Measurements from ENCODE around the gene TIMELESS.
"Not testable (repeated sequence)": the region's sequence is repeated elsewhere in the genome, so short reads cannot be mapped to it uniquely, and the experiment has no call there.

Gene TIMELESS

GRCh38 chr12:56448860-56449621 lies at the start of gene TIMELESS:
TIMELESS (minus strand) TSS chr12:56449426; CDS start chr12:56434170, 15,256 bp downstream.
- DNase-seq: peak; percentile 98

- DNase-seq: not testable (repeated sequence)
These were observed 49.1 kb upstream of the TIMELESS start for GRCh38 chr12:56498126-56498902.

GRCh38 chr12:56496704-56497103 lies 47.5 kb upstream of the TIMELESS start:
- DNase-seq: peak; percentile 50

GRCh38 chr12:56494481-56494880 lies 45.3 kb upstream of the TIMELESS start:
- DNase-seq: not testable (repeated sequence)

- not testable (repeated sequence) for DNase-seq
These were observed 44.8 kb upstream of the TIMELESS start for GRCh38 chr12:56494106-56494415.

GRCh38 chr12:56493409-56494105 lies 44.3 kb upstream of the TIMELESS start:
- not testable (repeated sequence) for DNase-seq

- DNase-seq: no peak
These were observed 41.1 kb upstream of the TIMELESS start for GRCh38 chr12:56490360-56490759.

- no peak for DNase-seq
These were observed 39.1 kb upstream of the TIMELESS start, which contains the start of gene GLS2 for GRCh38 chr12:56488041-56488955. GLS2 (minus strand) TSS chr12:56488161; CDS start chr12:56488118, 43 bp downstream.

- DNase-seq: no peak
These were observed 38.3 kb upstream of the TIMELESS start for GRCh38 chr12:56487448-56488040.

- no peak for DNase-seq
These were observed 37.5 kb upstream of the TIMELESS start for GRCh38 chr12:56486694-56487093.

GRCh38 chr12:56484566-56484965 lies 35.3 kb upstream of the TIMELESS start:
- no peak for DNase-seq

GRCh38 chr12:56479625-56480024 lies 30.4 kb upstream of the TIMELESS start:
- no peak for DNase-seq

- DNase-seq: no peak
These were observed 28.4 kb upstream of the TIMELESS start for GRCh38 chr12:56477521-56478225.

- no peak for DNase-seq
These were observed 27.8 kb upstream of the TIMELESS start for GRCh38 chr12:56476972-56477432.

GRCh38 chr12:56476143-56476542 lies 26.9 kb upstream of the TIMELESS start:
- no peak for DNase-seq

GRCh38 chr12:56474389-56474788 lies 25.2 kb upstream of the TIMELESS start:
- no peak for DNase-seq

- peak; percentile 63 for DNase-seq
These were observed 20.0 kb upstream of the TIMELESS start for GRCh38 chr12:56469007-56469930.

GRCh38 chr12:56468216-56469006 lies 19.2 kb upstream of the TIMELESS start, which contains the start of gene SPRYD4:
SPRYD4 (plus strand) TSS chr12:56468578; CDS start chr12:56468592, 14 bp downstream.
- peak; percentile 97 for DNase-seq

- no peak for DNase-seq
These were observed 13.3 kb upstream of the TIMELESS start for GRCh38 chr12:56462565-56462964.
